Activated T-helper 2 cell treated with anti-CD3 and anti-CD28 coated beads, Interferon-gamma antibody, Interleukin-2, Interleukin-4, amounts not matched to agents 10 μg/mL and 5 μg/mL and 100 μg/mL, durations not matched to agents 14 hours and 24 hours and 36 hours (primary cell): Measurements from ENCODE around the gene PTPRQ. TPM values are rescaled to one million over a fixed set of nuclear protein-coding genes. Genes with fewer than 3 reads are reported as not detected.

Experiments used
- DNase-seq: peaks from one replicate; pipeline ENCODE4 v3.0.0; 2021; ENCODE audit warnings: low spot score
- H3K27ac Mint-ChIP-seq: one replicate; pipeline ENCODE4 v1.8.0; 2021; ENCODE audit warnings: mixed read lengths
- H3K27me3 Mint-ChIP-seq: one replicate; pipeline ENCODE4 v1.8.0; 2021; ENCODE audit warnings: low read depth, mixed read lengths
- H3K36me3 Mint-ChIP-seq: one replicate; pipeline ENCODE4 v1.8.0; 2021; ENCODE audit warnings: low read depth, mixed read lengths
- H3K4me1 Mint-ChIP-seq: one replicate; pipeline ENCODE4 v1.8.0; 2021; ENCODE audit warnings: low read depth, mixed read lengths
- H3K4me3 Mint-ChIP-seq: one replicate; pipeline ENCODE4 v1.8.0; 2021; ENCODE audit warnings: low read depth, mild to moderate bottlenecking, moderate library complexity, mixed read lengths
- H3K9me3 Mint-ChIP-seq: one replicate; pipeline ENCODE4 v1.8.0; 2021; ENCODE audit warnings: mixed read lengths
- intact Hi-C: fragments of 100-400 bp; cut with micrococcal nuclease; formaldehyde crosslinking; loops from one replicate; pipeline ENCODE4 v1.15.1; 2023
- total RNA-seq: library from RNA; stranded (reverse); gene quantifications from 2 replicates; pipeline ENCODE4 v1.2.3, GENCODE V29; 2022

PTPRQ gene, protein sequence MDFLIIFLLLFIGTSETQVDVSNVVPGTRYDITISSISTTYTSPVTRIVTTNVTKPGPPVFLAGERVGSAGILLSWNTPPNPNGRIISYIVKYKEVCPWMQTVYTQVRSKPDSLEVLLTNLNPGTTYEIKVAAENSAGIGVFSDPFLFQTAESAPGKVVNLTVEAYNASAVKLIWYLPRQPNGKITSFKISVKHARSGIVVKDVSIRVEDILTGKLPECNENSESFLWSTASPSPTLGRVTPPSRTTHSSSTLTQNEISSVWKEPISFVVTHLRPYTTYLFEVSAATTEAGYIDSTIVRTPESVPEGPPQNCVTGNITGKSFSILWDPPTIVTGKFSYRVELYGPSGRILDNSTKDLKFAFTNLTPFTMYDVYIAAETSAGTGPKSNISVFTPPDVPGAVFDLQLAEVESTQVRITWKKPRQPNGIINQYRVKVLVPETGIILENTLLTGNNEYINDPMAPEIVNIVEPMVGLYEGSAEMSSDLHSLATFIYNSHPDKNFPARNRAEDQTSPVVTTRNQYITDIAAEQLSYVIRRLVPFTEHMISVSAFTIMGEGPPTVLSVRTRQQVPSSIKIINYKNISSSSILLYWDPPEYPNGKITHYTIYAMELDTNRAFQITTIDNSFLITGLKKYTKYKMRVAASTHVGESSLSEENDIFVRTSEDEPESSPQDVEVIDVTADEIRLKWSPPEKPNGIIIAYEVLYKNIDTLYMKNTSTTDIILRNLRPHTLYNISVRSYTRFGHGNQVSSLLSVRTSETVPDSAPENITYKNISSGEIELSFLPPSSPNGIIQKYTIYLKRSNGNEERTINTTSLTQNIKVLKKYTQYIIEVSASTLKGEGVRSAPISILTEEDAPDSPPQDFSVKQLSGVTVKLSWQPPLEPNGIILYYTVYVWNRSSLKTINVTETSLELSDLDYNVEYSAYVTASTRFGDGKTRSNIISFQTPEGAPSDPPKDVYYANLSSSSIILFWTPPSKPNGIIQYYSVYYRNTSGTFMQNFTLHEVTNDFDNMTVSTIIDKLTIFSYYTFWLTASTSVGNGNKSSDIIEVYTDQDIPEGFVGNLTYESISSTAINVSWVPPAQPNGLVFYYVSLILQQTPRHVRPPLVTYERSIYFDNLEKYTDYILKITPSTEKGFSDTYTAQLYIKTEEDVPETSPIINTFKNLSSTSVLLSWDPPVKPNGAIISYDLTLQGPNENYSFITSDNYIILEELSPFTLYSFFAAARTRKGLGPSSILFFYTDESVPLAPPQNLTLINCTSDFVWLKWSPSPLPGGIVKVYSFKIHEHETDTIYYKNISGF (N-terminal part only)
- not detected in 2 replicates for total RNA-seq

DNA sequence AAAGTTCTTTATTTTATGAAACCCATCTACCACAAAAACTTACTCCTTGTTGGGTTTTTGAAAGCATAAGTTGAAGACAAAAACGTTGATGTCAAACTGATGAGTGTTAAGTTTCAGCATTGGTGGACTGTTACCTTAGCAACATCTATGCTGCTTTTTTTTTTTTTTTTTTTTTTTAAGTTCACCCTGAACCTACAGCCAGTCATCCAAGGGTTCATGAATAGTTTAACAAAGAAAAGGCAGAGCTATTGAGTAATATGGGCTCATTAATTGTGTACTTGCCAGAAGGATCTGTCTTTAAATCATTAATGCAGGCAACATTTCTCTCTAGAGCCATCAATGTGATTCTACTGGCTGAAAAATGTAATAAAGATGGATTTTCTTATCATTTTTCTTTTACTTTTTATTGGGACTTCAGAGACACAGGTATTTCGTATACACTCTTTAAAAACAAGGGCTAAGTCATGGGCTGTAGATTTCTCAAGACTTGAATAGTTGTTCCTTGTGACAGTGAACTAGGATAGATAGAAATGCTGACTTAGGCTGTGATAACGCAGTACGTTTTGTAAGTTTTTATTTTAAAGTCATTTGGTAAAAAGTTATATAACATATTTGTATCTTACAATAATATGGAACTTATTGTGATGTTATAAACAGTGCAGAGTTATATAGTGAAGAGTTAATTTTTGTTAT, at the start of gene PTPRQ:
Gene PTPRQ, plus strand, starts transcription at position 262 of the 693 bp plus-strand sequence. Its CDS starts 111 bp downstream, at position 373.
- Mint-ChIP-seq H3K9me3 (no peaks in the 10 kb centered on the region), H3K27ac (no peak within 1 kb of the TSS), H3K36me3 (no peaks in the 10 kb centered on the region), H3K4me1 (no peaks in the 10 kb centered on the region), H3K27me3 (no peaks in the 10 kb centered on the region), H3K4me3 (no peak within 1 kb of the TSS)
- DNase-seq, result no peak
- intact Hi-C loops, result no loop called here

DNA sequence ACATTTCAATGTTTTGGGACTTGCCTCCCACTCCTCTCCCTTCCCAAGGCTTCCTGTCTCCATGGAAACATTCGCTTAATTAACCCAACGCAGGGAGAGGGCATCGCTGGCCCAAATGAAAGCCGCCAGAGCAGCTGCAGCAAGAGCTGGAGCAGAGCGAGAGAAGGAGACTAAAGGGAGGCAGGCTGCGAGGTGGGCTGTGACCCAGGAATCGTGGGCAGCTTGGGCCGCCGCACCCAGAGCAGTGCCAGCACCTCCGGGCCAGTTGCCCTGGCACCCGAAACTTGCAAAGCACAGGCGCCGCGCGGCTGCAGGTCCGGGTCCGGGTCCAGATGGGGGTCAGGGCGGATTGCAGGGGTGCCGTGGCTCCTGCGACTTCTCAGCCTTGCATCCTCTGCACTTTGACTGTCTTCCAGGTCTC, 43.5 kb upstream of the PTPRQ start:
- H3K4me1 Mint-ChIP-seq, result no peaks in the 10 kb centered on the region
- H3K36me3 Mint-ChIP-seq, result no peaks in the 10 kb centered on the region
- no peak overlapping the region for H3K4me3 Mint-ChIP-seq
- DNase-seq, result no peak
- peaks cover 6% of the 10 kb centered on the region for H3K27me3 Mint-ChIP-seq
- H3K9me3 Mint-ChIP-seq, result no peaks in the 10 kb centered on the region
- intact Hi-C loops, result no loop called here
- no peak overlapping the region for H3K27ac Mint-ChIP-seq

DNA sequence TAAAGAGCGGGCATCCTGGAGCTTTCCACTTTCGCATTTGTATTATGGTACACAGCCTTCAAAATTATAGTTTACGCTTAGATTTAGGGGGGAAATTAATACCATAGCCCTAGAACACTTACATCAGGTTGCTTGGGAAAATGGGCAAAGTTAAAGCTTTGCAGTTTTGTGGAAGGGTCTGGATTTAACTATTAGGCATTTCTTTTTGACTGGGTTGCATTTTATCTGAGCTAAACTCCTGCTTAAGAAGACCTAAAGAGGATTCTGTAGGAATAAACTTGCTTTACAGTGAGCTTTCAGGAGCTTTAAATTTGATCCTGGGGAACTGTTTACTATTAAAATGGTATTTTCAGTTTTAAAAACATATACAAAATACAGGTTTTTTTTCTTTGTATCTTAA, 42.8 kb upstream of the PTPRQ start:
- Mint-ChIP-seq H3K36me3 (no peaks in the 10 kb centered on the region), H3K4me1 (no peaks in the 10 kb centered on the region), H3K27me3 (peaks cover 6% of the 10 kb centered on the region), H3K4me3 (no peak overlapping the region), H3K9me3 (no peaks in the 10 kb centered on the region), H3K27ac (no peak overlapping the region)
- intact Hi-C loops, result no loop called here
- DNase-seq, result no peak

DNA sequence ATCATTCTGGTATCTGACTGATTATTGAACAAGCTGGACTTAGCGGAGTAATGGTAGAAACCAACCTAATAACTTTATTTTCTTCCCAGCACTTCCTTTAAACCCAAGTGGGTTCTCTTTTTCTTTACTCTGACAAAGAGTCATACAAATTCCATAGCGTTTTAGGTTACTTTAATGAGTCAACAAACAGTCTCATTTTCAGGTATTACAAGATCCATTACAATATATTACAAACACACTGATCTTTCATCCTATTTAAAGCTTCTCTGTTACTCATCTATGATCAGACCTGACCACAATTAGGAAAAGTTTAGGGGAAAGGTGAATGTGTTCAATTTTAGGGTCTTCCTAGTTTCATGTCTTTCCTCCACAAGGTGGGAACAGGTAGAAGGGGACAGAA, 39.4 kb upstream of the PTPRQ start:
- no peaks in the 10 kb centered on the region for H3K4me1 Mint-ChIP-seq
- no peak for DNase-seq
- no peak overlapping the region for H3K4me3 Mint-ChIP-seq
- no peak overlapping the region for H3K27ac Mint-ChIP-seq
- no peaks in the 10 kb centered on the region for H3K9me3 Mint-ChIP-seq
- peaks cover 3% of the 10 kb centered on the region for H3K27me3 Mint-ChIP-seq
- intact Hi-C loops, result no loop called here
- no peaks in the 10 kb centered on the region for H3K36me3 Mint-ChIP-seq

DNA sequence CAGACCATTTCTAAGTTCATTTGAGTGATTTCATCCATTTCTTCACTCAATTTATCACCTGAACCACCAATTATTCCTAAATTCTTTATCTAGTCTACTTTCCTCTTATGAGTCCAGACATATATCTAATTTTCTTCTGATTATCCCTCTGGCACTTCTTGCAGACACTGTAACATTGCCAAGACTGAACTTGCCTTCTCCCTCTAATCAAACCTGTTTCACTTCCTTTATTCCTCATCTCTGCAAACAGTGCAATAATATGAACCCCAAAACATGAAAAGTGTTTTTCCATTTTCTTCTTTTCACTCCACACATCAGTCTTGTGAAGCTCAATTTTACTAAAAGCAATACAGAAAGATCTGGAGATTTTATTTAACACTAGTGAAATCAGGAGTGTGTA, 37.8 kb upstream of the PTPRQ start:
- H3K4me3 Mint-ChIP-seq, result no peak overlapping the region
- H3K36me3 Mint-ChIP-seq, result no peaks in the 10 kb centered on the region
- H3K4me1 Mint-ChIP-seq, result no peaks in the 10 kb centered on the region
- no peaks in the 10 kb centered on the region for H3K27me3 Mint-ChIP-seq
- no peak for DNase-seq
- no peak overlapping the region for H3K27ac Mint-ChIP-seq
- intact Hi-C loops, result no loop called here
- H3K9me3 Mint-ChIP-seq, result no peaks in the 10 kb centered on the region

DNA sequence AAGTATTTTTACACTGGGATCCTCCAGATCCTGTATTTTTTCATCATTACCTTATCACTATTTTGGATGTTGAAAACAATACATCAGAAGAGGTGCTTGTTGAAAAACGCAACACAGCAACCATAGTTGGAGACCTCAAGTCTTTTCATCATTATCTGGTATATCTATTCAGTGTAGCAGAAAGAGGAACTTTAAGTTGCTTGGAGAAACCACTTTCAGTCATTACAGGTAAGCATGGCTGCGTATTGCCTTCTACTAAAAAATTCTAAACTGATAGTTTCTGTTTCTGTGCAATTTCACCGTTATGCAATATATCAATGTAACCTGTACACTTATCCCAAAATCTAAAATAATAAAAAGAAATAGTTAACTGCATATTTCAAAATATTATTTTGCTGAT, 32.2 kb upstream of the PTPRQ start:
- intact Hi-C loops, result loop anchor here (2.0 kb wide), 1 partner anchor 351 kb away; no protein-coding TSS in a partner anchor
- no peak for DNase-seq
- H3K27me3 Mint-ChIP-seq, result no peaks in the 10 kb centered on the region
- no peaks in the 10 kb centered on the region for H3K9me3 Mint-ChIP-seq
- H3K27ac Mint-ChIP-seq, result no peak overlapping the region
- H3K4me1 Mint-ChIP-seq, result no peaks in the 10 kb centered on the region
- no peaks in the 10 kb centered on the region for H3K36me3 Mint-ChIP-seq
- H3K4me3 Mint-ChIP-seq, result no peak overlapping the region

DNA sequence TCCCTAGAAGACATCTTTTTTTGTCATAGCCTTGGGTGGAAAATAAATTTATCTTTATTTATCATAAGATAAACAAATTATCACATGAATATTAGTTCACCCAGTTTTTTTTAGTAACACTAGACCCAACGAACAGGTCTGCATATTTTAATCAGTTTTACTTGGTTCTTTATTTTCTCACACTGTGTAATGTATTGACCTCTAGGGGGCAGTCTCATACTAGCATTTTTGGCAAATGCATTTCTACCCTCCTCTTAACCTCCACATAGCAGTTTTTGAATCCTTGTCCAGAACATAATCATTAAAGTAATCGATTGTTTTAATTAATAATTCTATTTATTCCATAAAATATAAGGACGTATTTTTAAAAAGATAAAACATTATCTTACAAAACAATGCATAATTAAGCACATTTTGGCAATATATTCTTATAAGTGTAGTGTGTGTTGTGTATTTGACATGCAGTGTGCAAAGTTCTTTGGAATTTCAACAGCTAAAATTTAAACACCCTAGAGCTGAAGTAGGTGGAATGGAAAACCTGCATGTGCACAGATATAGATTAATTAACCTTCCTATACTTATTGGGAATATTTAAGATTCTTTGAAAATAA, 31.6 kb upstream of the PTPRQ start:
- intact Hi-C loops, result loop anchor here (2.0 kb wide), 1 partner anchor 350 kb away; no protein-coding TSS in a partner anchor
- Mint-ChIP-seq H3K4me3 (no peak overlapping the region), H3K4me1 (no peaks in the 10 kb centered on the region), H3K36me3 (no peaks in the 10 kb centered on the region), H3K27me3 (no peaks in the 10 kb centered on the region), H3K27ac (no peak overlapping the region), H3K9me3 (no peaks in the 10 kb centered on the region)
- no peak for DNase-seq

DNA sequence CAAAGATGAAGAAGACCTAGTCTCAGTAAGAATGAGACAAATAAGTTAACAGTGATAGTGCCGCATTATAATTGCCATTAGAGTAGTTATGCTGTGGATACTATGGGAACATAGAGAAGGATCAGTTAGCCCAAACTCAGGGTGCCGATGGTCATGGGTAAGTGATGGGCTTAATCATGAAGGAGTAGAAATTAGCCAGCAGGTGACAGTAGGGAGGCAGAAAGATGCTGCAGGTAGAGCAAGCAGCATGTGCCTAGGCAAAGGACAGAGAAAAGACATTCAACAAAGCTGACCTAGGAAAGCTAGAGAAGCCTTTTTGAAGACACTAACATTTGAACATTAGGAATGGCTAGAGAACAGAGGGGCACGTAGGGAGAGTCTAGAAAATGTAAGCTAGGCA, 30.6 kb upstream of the PTPRQ start:
- intact Hi-C loops, result loop anchor here (2.0 kb wide), 1 partner anchor 349 kb away; no protein-coding TSS in a partner anchor
- H3K36me3 Mint-ChIP-seq, result no peaks in the 10 kb centered on the region
- no peaks in the 10 kb centered on the region for H3K4me1 Mint-ChIP-seq
- H3K9me3 Mint-ChIP-seq, result no peaks in the 10 kb centered on the region
- no peak overlapping the region for H3K4me3 Mint-ChIP-seq
- DNase-seq, result no peak
- no peaks in the 10 kb centered on the region for H3K27me3 Mint-ChIP-seq
- no peak overlapping the region for H3K27ac Mint-ChIP-seq

DNA sequence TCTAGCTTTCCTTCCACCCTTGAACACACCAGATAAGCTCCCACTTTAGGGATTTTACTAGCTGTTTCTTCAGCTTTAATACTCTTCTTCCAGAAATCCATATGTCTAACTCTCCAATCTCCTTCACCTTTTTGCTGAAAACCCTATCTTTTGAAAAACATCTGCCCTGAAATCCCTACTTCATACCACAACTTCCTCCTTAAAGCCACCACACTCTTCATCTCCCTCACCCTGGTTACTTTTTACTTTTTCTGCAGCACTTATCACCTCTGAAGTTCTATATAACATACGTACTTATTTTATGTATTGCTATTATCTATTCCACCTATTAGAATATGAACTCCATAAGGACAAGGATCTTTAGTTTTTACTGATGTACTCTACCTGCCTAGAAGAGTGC, 28.6 kb upstream of the PTPRQ start:
- no peak overlapping the region for H3K27ac Mint-ChIP-seq
- H3K9me3 Mint-ChIP-seq, result no peaks in the 10 kb centered on the region
- H3K4me1 Mint-ChIP-seq, result no peaks in the 10 kb centered on the region
- intact Hi-C loops, result no loop called here
- H3K27me3 Mint-ChIP-seq, result no peaks in the 10 kb centered on the region
- no peak for DNase-seq
- no peaks in the 10 kb centered on the region for H3K36me3 Mint-ChIP-seq
- no peak overlapping the region for H3K4me3 Mint-ChIP-seq

DNA sequence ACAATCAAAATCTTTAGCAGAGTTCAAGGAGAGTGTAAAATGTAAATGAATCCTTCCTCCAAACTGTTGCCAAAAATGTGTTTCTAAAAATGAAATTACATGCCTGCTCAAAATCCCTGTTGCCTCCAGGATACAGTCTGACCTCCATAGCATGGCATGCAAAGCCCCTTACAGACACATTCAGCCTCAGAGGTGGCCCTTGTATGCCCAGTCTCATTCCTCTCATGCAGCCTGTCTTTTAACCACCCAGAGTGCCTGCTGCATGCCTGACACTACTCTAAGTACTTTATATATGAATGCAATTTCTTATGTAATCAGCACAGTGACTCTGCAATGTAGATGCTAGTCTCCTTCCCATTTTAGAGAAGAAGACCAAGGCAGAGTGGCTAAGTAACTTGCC, 24.4 kb upstream of the PTPRQ start:
- H3K27ac Mint-ChIP-seq, result no peak overlapping the region
- no peak for DNase-seq
- no peaks in the 10 kb centered on the region for H3K9me3 Mint-ChIP-seq
- H3K27me3 Mint-ChIP-seq, result no peaks in the 10 kb centered on the region
- intact Hi-C loops, result no loop called here
- no peaks in the 10 kb centered on the region for H3K36me3 Mint-ChIP-seq
- H3K4me1 Mint-ChIP-seq, result no peaks in the 10 kb centered on the region
- H3K4me3 Mint-ChIP-seq, result no peak overlapping the region

DNA sequence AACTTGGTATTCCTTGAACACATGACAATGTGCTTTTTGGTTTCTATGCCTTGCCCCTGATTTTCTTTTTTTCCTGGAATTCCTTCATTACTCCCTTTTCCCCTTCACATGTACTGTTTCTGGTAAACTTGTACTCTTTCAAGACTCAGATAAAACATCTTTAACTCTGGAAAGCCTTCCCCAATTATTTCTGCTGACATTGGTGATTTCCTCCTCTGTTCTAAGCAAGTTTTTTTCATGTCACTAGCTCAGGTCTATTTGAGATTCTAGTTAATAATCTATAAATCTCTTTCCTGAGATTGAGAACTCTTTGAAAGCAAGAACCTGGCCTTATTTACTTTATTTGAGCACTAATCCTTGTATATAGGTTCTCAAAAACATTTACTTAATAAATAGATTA, 24.0 kb upstream of the PTPRQ start:
- Mint-ChIP-seq H3K9me3 (no peaks in the 10 kb centered on the region), H3K4me1 (no peaks in the 10 kb centered on the region), H3K27me3 (no peaks in the 10 kb centered on the region), H3K4me3 (no peak overlapping the region), H3K36me3 (no peaks in the 10 kb centered on the region), H3K27ac (no peak overlapping the region)
- no peak for DNase-seq
- intact Hi-C loops, result no loop called here

DNA sequence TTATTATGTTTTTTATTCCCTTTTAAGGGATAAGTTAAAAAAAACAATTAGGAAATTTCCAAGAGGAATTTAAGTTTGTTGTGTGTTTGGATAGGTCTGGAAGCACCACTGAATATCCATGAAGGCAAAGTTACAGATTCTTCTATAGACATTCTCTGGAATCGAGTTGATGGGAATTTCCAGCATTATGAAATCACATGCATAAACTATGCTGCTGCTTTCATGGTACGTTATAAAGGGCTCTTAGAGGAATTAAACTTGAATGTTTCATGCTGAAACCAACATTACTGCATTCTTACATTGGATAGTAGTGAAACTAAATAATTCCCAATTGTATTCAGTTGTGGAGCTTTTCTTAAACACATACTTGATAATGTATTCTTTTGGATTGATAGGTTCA, 21.5 kb upstream of the PTPRQ start:
- no peaks in the 10 kb centered on the region for H3K36me3 Mint-ChIP-seq
- no peak overlapping the region for H3K4me3 Mint-ChIP-seq
- no peak for DNase-seq
- intact Hi-C loops, result no loop called here
- H3K4me1 Mint-ChIP-seq, result no peaks in the 10 kb centered on the region
- no peak overlapping the region for H3K27ac Mint-ChIP-seq
- no peaks in the 10 kb centered on the region for H3K27me3 Mint-ChIP-seq
- no peaks in the 10 kb centered on the region for H3K9me3 Mint-ChIP-seq
